ENCODE data around the gene USP34.

USP34 gene

DNA sequence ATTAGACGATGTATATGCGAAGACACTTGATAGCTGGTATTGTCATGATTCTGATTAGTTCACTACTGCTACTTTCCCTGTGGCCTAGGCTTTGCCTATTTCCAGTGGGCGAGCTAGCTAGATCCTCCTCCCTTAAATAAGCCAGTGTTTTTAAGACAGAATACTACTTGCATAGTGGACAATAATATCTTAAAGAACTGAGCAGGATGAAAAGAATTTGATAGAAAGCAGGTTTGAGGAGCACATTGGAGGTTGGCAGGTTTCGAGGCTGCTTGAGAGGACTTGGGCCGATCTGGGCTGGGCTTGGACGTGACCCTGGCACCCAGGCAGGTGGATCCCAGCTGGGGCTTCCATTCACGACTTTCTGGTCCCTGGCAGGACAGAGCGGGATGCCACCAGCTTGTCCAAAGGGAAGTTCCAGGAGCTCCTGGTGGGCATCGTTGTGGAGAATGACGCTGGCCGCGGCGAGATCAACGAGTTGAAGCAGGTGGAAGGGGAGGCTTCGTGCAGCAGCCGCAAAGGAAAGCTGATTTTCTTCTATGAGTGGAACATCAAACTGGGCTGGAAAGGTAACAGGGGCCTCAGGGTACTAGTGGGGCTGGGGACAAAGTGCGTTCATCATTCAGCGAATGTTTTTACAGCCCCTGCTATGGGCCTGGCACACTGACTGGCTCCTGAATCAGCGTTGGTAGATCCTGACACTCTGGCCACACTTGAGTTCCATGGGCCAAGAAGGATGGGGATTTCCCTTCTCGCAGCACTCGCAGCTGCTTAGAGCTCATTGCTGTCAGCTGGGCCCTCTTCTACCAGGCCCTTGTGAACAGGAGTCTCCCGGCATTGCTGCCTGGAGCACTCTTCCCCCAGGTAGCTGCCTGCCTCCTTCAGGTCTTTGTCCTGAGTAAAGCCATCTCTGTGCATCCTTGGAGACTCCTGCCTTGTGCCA lies 292.0 kb downstream of the USP34 start:
- Histone ChIP-seq H3K9me3 (ENCODE audit: low read depth, low read length) (no peaks in the 10 kb centered on the region), H3K27ac (no peak overlapping the region), H3K9ac (ENCODE audit: insufficient read length) (no peak overlapping the region), H3K4me3 (peak overlapping the region; percentile 89), H3K36me3 (ENCODE audit: insufficient read depth, low read length) (peaks cover 33% of the 10 kb centered on the region)
- no peak for DNase-seq (ENCODE audit: low read depth, low spot score)
- TF ChIP-seq POLR2AphosphoS5 (IDR thresholded peaks at IDR 0.05; ENCODE audit: borderline replicate concordance, low read depth, low read length) (no peak), FOXP2 (optimal IDR thresholded peaks at IDR 0.05; ENCODE audit: control extremely low read depth, extremely low read length, insufficient read depth) (no peak), EZH2 (IDR thresholded peaks at IDR 0.05) (no peak)

DNA sequence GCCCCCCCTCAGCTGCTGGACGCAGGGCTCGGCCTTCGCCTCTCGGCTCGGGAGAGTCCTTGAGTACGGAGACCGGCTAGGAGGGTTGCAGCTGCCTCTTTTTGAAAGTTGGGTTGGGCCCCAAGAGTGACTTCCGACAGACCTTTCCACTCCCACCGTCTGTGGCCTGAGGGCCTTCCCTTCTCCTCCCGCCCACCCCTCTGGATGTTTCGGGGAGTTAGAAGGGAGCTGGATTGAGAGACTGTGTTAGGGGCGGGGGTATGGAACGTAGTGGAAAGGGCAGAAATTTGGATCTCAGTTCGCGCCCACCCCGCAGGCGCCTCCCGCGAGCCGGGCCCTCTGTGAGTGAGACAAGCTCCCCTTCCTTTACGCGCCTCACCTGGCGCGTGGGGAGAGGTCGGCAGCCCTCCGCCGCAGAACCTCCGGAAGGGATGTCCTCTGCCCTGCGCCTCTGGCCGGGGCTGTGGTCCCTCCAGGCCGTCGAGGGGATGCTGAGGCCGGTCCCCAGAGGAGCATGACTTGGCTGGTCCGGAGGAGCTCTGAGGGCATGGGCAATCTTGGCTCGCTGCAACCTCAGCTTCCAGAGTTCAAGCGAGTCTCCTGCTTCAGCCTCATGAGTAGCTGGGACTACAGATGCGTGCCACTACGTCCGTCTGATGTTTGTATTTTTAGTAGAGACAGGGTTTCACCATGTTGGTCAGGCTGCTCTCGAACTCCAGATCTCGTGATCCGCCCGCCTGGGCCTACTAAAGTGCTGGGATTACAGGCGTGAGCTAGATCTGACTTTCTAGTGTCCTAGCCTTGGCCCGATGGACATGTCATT lies 292.9 kb downstream of the USP34 start:
- Histone ChIP-seq H3K36me3 (ENCODE audit: insufficient read depth, low read length) (peaks cover 24% of the 10 kb centered on the region), H3K4me3 (peak overlapping the region; percentile 89), H3K27ac (peak overlapping the region; percentile 90), H3K9me3 (ENCODE audit: low read depth, low read length) (no peaks in the 10 kb centered on the region), H3K9ac (ENCODE audit: insufficient read length) (peak overlapping the region; percentile 95)
- TF ChIP-seq EZH2 (IDR thresholded peaks at IDR 0.05) (no peak), FOXP2 (optimal IDR thresholded peaks at IDR 0.05; ENCODE audit: control extremely low read depth, extremely low read length, insufficient read depth) (no peak), POLR2AphosphoS5 (IDR thresholded peaks at IDR 0.05; ENCODE audit: borderline replicate concordance, low read depth, low read length) (no peak)
- no peak for DNase-seq (ENCODE audit: low read depth, low spot score)

DNA sequence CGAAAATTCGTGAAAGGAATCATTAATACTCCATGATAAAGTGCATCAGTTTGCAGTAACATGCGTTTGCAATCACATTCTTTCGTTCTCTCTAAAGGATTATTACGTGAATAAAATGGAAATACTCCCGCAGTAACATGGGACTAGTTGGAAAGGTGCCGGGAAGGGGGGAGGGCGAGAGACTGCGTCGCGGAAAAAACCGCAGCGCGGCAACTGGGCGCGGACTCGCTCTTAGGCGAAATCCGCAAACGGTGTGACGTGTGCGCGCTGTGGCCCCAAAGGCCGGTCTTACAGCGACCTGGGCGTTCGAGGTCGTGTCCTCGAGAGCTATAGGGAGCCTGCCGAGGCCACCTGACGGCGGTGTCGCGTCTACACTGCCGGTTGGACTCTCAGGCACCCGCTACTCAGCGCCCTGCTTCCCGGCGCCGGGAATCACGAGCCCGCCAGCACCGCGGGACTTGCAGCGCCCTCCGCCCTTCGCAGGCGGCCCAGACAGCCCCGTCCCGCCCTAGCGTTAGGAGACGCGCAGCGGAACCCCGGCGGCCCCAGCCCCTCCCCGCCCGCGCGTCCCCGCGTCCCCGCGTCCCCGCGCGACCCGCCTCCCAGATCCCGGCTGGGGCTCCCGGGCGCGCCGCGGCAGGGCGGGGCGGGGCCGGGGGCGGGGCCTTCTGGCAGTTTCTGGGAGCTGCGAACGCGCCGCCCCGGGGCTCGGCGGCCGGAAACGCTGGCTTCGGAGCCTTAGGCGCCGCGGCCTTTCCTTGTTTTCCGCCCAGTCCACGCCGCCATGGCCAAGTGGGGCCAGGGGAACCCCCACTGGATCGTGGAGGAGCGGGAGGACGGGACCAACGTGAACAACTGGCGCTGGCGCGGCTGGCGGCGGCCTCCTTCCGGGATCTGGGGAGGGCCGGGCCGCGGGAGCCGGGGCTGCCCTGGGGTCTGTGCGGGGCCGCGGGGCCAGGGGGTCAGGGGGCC lies 293.8 kb downstream of the USP34 start:
- Histone ChIP-seq H3K9ac (ENCODE audit: insufficient read length) (peak overlapping the region; percentile 95), H3K36me3 (ENCODE audit: insufficient read depth, low read length) (peaks cover 17% of the 10 kb centered on the region), H3K9me3 (ENCODE audit: low read depth, low read length) (no peaks in the 10 kb centered on the region), H3K4me3 (peak overlapping the region; percentile 89), H3K27ac (peak overlapping the region; percentile 92)
- no peak for DNase-seq (ENCODE audit: low read depth, low spot score)
- TF ChIP-seq FOXP2 (optimal IDR thresholded peaks at IDR 0.05; ENCODE audit: control extremely low read depth, extremely low read length, insufficient read depth) (peak; percentile 15), EZH2 (IDR thresholded peaks at IDR 0.05) (no peak), POLR2AphosphoS5 (IDR thresholded peaks at IDR 0.05; ENCODE audit: borderline replicate concordance, low read depth, low read length) (peak; percentile 89; the same call in 1 of the 2 replicates)

GRCh38 chr2:61175036-61175435 lies 295.9 kb downstream of the USP34 start:
- DNase-seq (ENCODE audit: low read depth, low spot score): no peak
- 0 out of 2 replicates have a peak, but pooled peaks cover 3% of the 10 kb centered on the region for H3K36me3 ChIP-seq (ENCODE audit: insufficient read depth, low read length)
- no peaks in the 10 kb centered on the region for H3K9me3 ChIP-seq (ENCODE audit: low read depth, low read length)
- no peak overlapping the region for H3K27ac ChIP-seq
- no peak overlapping the region for H3K9ac ChIP-seq (ENCODE audit: insufficient read length)
- no peak overlapping the region for H3K4me3 ChIP-seq
- TF ChIP-seq EZH2 (IDR thresholded peaks at IDR 0.05) (no peak), POLR2AphosphoS5 (IDR thresholded peaks at IDR 0.05; ENCODE audit: borderline replicate concordance, low read depth, low read length) (no peak), FOXP2 (optimal IDR thresholded peaks at IDR 0.05; ENCODE audit: control extremely low read depth, extremely low read length, insufficient read depth) (no peak)

GRCh38 chr2:61173116-61173515 lies 297.8 kb downstream of the USP34 start:
- Histone ChIP-seq H3K36me3 (ENCODE audit: insufficient read depth, low read length) (no peaks in the 10 kb centered on the region), H3K4me3 (no peak overlapping the region), H3K9me3 (ENCODE audit: low read depth, low read length) (no peaks in the 10 kb centered on the region), H3K9ac (ENCODE audit: insufficient read length) (no peak overlapping the region), H3K27ac (no peak overlapping the region)
- TF ChIP-seq POLR2AphosphoS5 (IDR thresholded peaks at IDR 0.05; ENCODE audit: borderline replicate concordance, low read depth, low read length) (no peak), EZH2 (IDR thresholded peaks at IDR 0.05) (no peak), FOXP2 (optimal IDR thresholded peaks at IDR 0.05; ENCODE audit: control extremely low read depth, extremely low read length, insufficient read depth) (no peak)
- DNase-seq (ENCODE audit: low read depth, low spot score): no peak

DNA sequence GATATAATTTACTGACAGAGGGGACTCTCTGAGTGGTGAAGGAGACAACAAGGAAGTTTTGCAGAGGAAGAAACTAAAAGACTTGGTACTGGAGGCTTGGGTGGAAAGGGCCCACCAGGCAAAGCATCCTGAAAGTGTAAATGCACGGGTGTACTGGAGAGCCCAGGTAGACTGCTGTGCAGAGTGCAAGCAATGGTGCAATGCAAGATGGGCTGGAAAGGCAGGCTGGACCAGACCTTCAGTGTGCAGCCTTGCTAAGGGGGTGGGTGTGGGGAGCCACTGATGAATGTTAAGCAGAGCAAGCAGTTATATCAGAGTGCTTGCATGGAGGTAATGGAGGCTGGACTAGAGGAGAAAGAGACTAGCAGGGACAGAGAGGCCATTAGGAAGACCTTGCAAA lies 298.2 kb downstream of the USP34 start:
- no peak for DNase-seq (ENCODE audit: low read depth, low spot score)
- TF ChIP-seq POLR2AphosphoS5 (IDR thresholded peaks at IDR 0.05; ENCODE audit: borderline replicate concordance, low read depth, low read length) (no peak), FOXP2 (optimal IDR thresholded peaks at IDR 0.05; ENCODE audit: control extremely low read depth, extremely low read length, insufficient read depth) (no peak), EZH2 (IDR thresholded peaks at IDR 0.05) (no peak)
- no peak overlapping the region for H3K9ac ChIP-seq (ENCODE audit: insufficient read length)
- H3K9me3 ChIP-seq (ENCODE audit: low read depth, low read length): no peaks in the 10 kb centered on the region
- no peak overlapping the region for H3K4me3 ChIP-seq
- H3K36me3 ChIP-seq (ENCODE audit: insufficient read depth, low read length): no peaks in the 10 kb centered on the region
- no peak overlapping the region for H3K27ac ChIP-seq

GRCh38 chr2:61167579-61167978 lies 303.3 kb downstream of the USP34 start:
- H3K27ac ChIP-seq: no peak overlapping the region
- H3K36me3 ChIP-seq (ENCODE audit: insufficient read depth, low read length): peaks cover 7% of the 10 kb centered on the region; the same call in 1 of the 2 replicates
- H3K9ac ChIP-seq (ENCODE audit: insufficient read length): no peak overlapping the region
- TF ChIP-seq EZH2 (IDR thresholded peaks at IDR 0.05) (no peak), FOXP2 (optimal IDR thresholded peaks at IDR 0.05; ENCODE audit: control extremely low read depth, extremely low read length, insufficient read depth) (no peak), POLR2AphosphoS5 (IDR thresholded peaks at IDR 0.05; ENCODE audit: borderline replicate concordance, low read depth, low read length) (no peak)
- H3K9me3 ChIP-seq (ENCODE audit: low read depth, low read length): no peaks in the 10 kb centered on the region
- H3K4me3 ChIP-seq: no peak overlapping the region
- DNase-seq (ENCODE audit: low read depth, low spot score): no peak
